ENCODE data around the gene CBR3.

CBR3 gene

DNA sequence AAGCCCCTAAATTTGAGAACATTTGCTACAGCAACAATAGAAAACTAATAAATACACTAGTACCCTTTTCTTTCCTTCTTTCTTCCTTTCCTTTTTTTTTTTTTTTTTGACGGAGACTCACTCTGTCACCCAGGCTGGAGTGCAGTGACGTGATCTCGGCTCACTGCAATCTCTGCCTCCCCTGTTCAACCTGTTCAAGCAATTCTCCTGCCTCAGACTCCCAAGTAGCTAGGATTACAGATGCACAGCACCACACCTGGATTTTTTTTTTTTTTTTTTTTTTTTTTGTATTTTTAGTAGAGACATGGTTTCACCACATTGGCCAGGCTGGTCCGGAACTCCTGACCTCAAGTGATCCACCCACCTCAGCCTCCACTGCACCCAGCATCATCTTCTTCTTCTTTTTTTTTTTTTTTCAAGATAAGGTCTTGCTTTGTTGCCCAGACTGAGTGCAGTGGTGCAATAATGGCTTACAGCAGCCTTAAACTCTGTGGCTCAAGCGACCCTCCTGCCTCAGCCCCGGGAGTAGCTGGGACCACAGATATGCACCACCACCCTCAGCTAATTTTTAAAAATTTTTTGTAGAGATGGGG is 19.6 kb upstream of the CBR3 start:
- H3K4me1 ChIP-seq (ENCODE audit: control insufficient read depth, insufficient read depth, low read length) = no peaks in the 10 kb centered on the region
- TF ChIP-seq HOXC10 (CRISPR knock-in tag; IDR thresholded peaks at IDR 0.05) (no peak), ZNF23 (tag by site-specific recombination; IDR thresholded peaks at IDR 0.05; ENCODE audit: borderline replicate concordance) (no peak), ELK4 (IDR thresholded peaks at IDR 0.05; ENCODE audit: borderline replicate concordance, low read depth, low read length) (no peak), ZNF626 (tag by site-specific recombination; IDR thresholded peaks at IDR 0.05) (no peak), ZNF530 (tag by site-specific recombination; IDR thresholded peaks at IDR 0.05; ENCODE audit: low read depth) (no peak), ZNF362 (tag by site-specific recombination; IDR thresholded peaks at IDR 0.05) (peak; percentile 74), ZNF335 (tag by site-specific recombination; conservative IDR thresholded peaks at IDR 0.05) (no peak)
- H3K9me3 ChIP-seq (ENCODE audit: control insufficient read depth, insufficient read depth, low read depth, low read length) = no peaks in the 10 kb centered on the region
- CTCF ChIA-PET = interaction anchor here (0.6 to 3.2 kb wide), 7 partner anchors 7 to 173 kb away, joined by 3 to 31 read pairs (median 4); no protein-coding TSS in a partner anchor
- POLR2A ChIA-PET = interaction anchor here (0.7 kb wide), 2 partner anchors 584 to 1093 kb away, joined by 3 to 8 read pairs; no protein-coding TSS in a partner anchor
- H3K36me3 ChIP-seq (ENCODE audit: control insufficient read depth in 2 of 2, insufficient read depth in 1 of 2, low read length in 2 of 2) = no peaks in the 10 kb centered on the region
- H3K4me3 ChIP-seq (ENCODE audit: low read depth, low read length) = no peak overlapping the region
- no peak overlapping the region for H3K27ac ChIP-seq (ENCODE audit: extremely low read depth, low read depth, low read length)

- Histone ChIP-seq H3K9me3 (ENCODE audit: control insufficient read depth, insufficient read depth, low read depth, low read length) (no peaks in the 10 kb centered on the region), H3K36me3 (ENCODE audit: control insufficient read depth in 2 of 2, insufficient read depth in 1 of 2, low read length in 2 of 2) (no peaks in the 10 kb centered on the region), H3K4me1 (ENCODE audit: control insufficient read depth, insufficient read depth, low read length) (no peaks in the 10 kb centered on the region), H3K27ac (ENCODE audit: extremely low read depth, low read depth, low read length) (no peak overlapping the region), H3K4me3 (ENCODE audit: low read depth, low read length) (no peak overlapping the region)
- POLR2A ChIA-PET = interaction anchor here (0.9 kb wide), 1 partner anchor 48 kb away, joined by 3 read pairs; no protein-coding TSS in a partner anchor
- TF ChIP-seq ZNF132 (tag by site-specific recombination; IDR thresholded peaks at IDR 0.05; ENCODE audit: borderline replicate concordance) (no peak), SP7 (tag by site-specific recombination; IDR thresholded peaks at IDR 0.05) (no peak), GLIS2 (tag by site-specific recombination; IDR thresholded peaks at IDR 0.05) (no peak), HOXD13 (CRISPR knock-in tag; IDR thresholded peaks at IDR 0.05; ENCODE audit: borderline replicate concordance) (no peak), ZNF555 (tag by site-specific recombination; conservative IDR thresholded peaks at IDR 0.05) (peak; percentile 67)
- CTCF ChIA-PET = interaction anchor here (0.6 to 1.3 kb wide), 7 partner anchors 8 to 192 kb away, joined by 3 to 7 read pairs (median 3); no protein-coding TSS in a partner anchor
Observed at GRCh38 chr21:36117286-36117741, 17.6 kb upstream of the CBR3 start.

DNA sequence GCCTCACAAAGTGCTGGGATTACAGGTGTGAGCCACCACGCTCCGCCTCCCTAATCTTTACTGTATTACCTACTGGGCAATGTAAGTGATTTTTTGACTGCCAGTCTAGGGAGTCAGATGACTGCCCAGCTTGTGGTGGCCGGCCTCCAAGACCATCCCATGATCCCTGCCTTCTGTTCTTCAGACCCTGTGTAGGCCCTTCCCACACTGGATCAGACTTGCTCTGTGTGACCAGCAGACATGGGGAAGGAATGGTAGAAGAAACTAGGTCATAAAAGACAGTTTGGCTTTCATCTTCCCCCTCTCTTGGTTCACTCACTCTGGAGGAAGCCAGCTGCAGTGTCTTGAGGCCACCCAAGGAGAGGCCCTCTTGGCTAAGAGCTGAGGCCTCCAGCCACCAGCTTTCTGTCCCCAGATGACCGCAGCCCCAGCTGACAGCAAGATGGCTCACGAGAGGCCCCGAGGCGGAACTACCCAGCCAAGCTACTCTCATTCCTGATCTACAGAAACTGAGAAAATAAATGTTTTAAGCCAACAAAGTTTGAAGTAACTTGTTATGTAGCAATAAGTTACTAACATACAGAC is 14.5 kb upstream of the CBR3 start:
- CTCF ChIA-PET = interaction anchor here (1.2 kb wide), 1 partner anchor 12 kb away, joined by 5 read pairs; no protein-coding TSS in a partner anchor
- Histone ChIP-seq H3K9me3 (ENCODE audit: control insufficient read depth, insufficient read depth, low read depth, low read length) (no peaks in the 10 kb centered on the region), H3K36me3 (ENCODE audit: control insufficient read depth in 2 of 2, insufficient read depth in 1 of 2, low read length in 2 of 2) (no peaks in the 10 kb centered on the region), H3K4me1 (ENCODE audit: control insufficient read depth, insufficient read depth, low read length) (no peaks in the 10 kb centered on the region), H3K4me3 (ENCODE audit: low read depth, low read length) (no peak overlapping the region), H3K27ac (ENCODE audit: extremely low read depth, low read depth, low read length) (no peak overlapping the region)
- TF ChIP-seq ZNF639 (tag by site-specific recombination; IDR thresholded peaks at IDR 0.05) (no peak), TRIM28 (IDR thresholded peaks at IDR 0.05; ENCODE audit: borderline replicate concordance, low read length) (no peak)
- POLR2A ChIA-PET = interaction anchor here (0.5 to 0.6 kb wide), 2 partner anchors 24 to 146 kb away, joined by 3 read pairs; no protein-coding TSS in a partner anchor
